Measurements from ENCODE around the gene COMT.

The COMT gene

GRCh38 chr22:19929586-19930550, 11.7 kb upstream of the COMT start:
- Histone ChIP-seq H3K36me3 (ENCODE audit: insufficient read depth, low read length) (no peaks in the 10 kb centered on the region), H2AFZ (ENCODE audit: low read depth, low read length) (no peak overlapping the region), H3K4me2 (ENCODE audit: insufficient read depth, low read length) (no peak overlapping the region), H3K9me3 (ENCODE audit: insufficient read depth, low read length, severe bottlenecking) (no peaks in the 10 kb centered on the region), H3K4me3 (ENCODE audit: low read depth in 1 of 2, low read length in 2 of 2) (no peak overlapping the region), H3K9ac (ENCODE audit: low read depth, low read length) (no peak overlapping the region), H3K27me3 (ENCODE audit: insufficient read depth, low read length, poor library complexity) (no peaks in the 10 kb centered on the region), H3K27ac (ENCODE audit: low read length) (no peak overlapping the region), H3K4me1 (ENCODE audit: insufficient read depth, low read length) (no peaks in the 10 kb centered on the region), H4K20me1 (ENCODE audit: insufficient read depth, low read length) (no peaks in the 10 kb centered on the region), H3K79me2 (ENCODE audit: insufficient read depth, low read length) (no peaks in the 10 kb centered on the region)
- DNase-seq (no peak), ATAC-seq (ENCODE audit: insufficient read depth, low read depth) (0 out of 3 replicates have a peak, but pooled peaks have one; percentile 9)
- TF ChIP-seq CTCF (IDR thresholded peaks at IDR 0.05; ENCODE audit: borderline replicate concordance, extremely low read depth, low read length, poor library complexity, severe bottlenecking) (no peak), EZH2 (IDR thresholded peaks at IDR 0.05; ENCODE audit: borderline replicate concordance, low read depth, low read length, severe bottlenecking) (no peak)

GRCh38 chr22:19930551-19931486, 10.8 kb upstream of the COMT start:
- Histone ChIP-seq H3K4me1 (ENCODE audit: insufficient read depth, low read length) (no peaks in the 10 kb centered on the region), H2AFZ (ENCODE audit: low read depth, low read length) (no peak overlapping the region), H3K9ac (ENCODE audit: low read depth, low read length) (no peak overlapping the region), H3K79me2 (ENCODE audit: insufficient read depth, low read length) (no peaks in the 10 kb centered on the region), H3K27me3 (ENCODE audit: insufficient read depth, low read length, poor library complexity) (no peaks in the 10 kb centered on the region), H3K4me2 (ENCODE audit: insufficient read depth, low read length) (no peak overlapping the region), H3K27ac (ENCODE audit: low read length) (no peak overlapping the region), H3K36me3 (ENCODE audit: insufficient read depth, low read length) (no peaks in the 10 kb centered on the region), H3K9me3 (ENCODE audit: insufficient read depth, low read length, severe bottlenecking) (peaks cover 5% of the 10 kb centered on the region), H3K4me3 (ENCODE audit: low read depth in 1 of 2, low read length in 2 of 2) (no peak overlapping the region), H4K20me1 (ENCODE audit: insufficient read depth, low read length) (no peaks in the 10 kb centered on the region)
- ATAC-seq (ENCODE audit: insufficient read depth, low read depth) = no peak
- TF ChIP-seq EZH2 (IDR thresholded peaks at IDR 0.05; ENCODE audit: borderline replicate concordance, low read depth, low read length, severe bottlenecking) (no peak), CTCF (IDR thresholded peaks at IDR 0.05; ENCODE audit: borderline replicate concordance, extremely low read depth, low read length, poor library complexity, severe bottlenecking) (no peak)
- no peak for DNase-seq

- no peak overlapping the region for H3K9ac ChIP-seq (ENCODE audit: low read depth, low read length)
- H3K36me3 ChIP-seq (ENCODE audit: insufficient read depth, low read length) = peaks cover 2% of the 10 kb centered on the region; the same call in 1 of the 2 replicates
- TF ChIP-seq CTCF (IDR thresholded peaks at IDR 0.05; ENCODE audit: borderline replicate concordance, extremely low read depth, low read length, poor library complexity, severe bottlenecking) = no peak
- ATAC-seq (ENCODE audit: insufficient read depth, low read depth) (no peak), DNase-seq (no peak)
- no peak overlapping the region for H2AFZ ChIP-seq (ENCODE audit: low read depth, low read length)
- H3K27ac ChIP-seq (ENCODE audit: low read length) = no peak overlapping the region
- no peaks in the 10 kb centered on the region for H3K79me2 ChIP-seq (ENCODE audit: insufficient read depth, low read length)
- no peak overlapping the region for H3K4me3 ChIP-seq (ENCODE audit: low read depth in 1 of 2, low read length in 2 of 2)
- H3K4me1 ChIP-seq (ENCODE audit: insufficient read depth, low read length) = no peaks in the 10 kb centered on the region
- peaks cover 6% of the 10 kb centered on the region for H3K9me3 ChIP-seq (ENCODE audit: insufficient read depth, low read length, severe bottlenecking)
- no peak overlapping the region for H3K4me2 ChIP-seq (ENCODE audit: insufficient read depth, low read length)
- no peaks in the 10 kb centered on the region for H3K27me3 ChIP-seq (ENCODE audit: insufficient read depth, low read length, poor library complexity)
- no peaks in the 10 kb centered on the region for H4K20me1 ChIP-seq (ENCODE audit: insufficient read depth, low read length)
These were observed 10.1 kb upstream of the COMT start for GRCh38 chr22:19931514-19931913.

All from DND-41 (cell line).